Head of caudate nucleus (tissue), 42 donors: ENCODE data around the gene SKI.

ENCODE experiments used
- DNase-seq, 42 donors: peaks; one replicate each; pipeline versions ENCODE4 v3.0.0 to v3.0.0-alpha.2; 2020 to 2021; ENCODE audit warnings: mixed read lengths in 7 of 42
- intact Hi-C: fragments of 100-400 bp; cut with DNase I; formaldehyde crosslinking; loops from one replicate; pipeline ENCODE4 v1.15.0; 2022

Gene SKI

DNA sequence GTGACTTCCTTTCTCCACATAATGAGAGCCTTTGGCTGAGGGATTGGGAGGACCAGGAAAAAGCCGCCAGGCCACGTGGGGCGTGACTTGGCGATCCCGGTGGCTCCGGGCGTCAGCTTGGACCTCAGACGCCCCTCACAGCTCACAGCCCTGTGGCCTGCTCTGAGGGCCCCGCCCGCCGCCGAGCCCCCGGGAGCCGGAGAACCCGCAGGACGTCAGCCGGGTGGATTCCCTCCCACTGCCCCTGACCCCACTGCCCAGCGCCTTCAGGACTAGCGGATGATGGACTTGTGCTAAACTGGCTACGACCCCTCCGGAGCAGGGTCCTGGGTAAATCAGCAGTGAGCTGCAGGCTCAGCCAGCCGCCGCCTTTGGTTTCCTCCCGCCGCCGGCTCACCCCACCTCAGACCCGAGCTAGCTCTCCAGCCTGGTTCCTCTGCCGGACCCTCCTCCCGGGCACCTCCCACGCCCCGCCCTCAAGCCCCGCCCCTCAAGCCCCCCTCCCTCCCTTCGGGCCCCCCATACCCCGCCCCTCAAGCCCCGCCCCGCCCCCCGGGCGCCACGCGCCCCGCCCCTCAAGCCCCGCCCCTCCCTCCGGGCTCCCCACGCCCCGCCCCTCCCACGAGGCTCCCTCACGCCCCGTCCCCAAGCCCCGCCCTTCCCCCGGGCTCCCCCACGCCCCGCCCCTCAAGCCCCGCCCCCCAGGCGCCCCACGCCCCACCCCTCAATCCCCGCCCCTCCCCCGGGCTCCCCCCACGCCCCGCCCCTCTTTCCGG lies 23.5 kb upstream of the SKI start:
- intact Hi-C loops: no loop called here
- peak in 17 of 42 donors; percentile 30 to 84 (median 51) for DNase-seq

- peak; percentile 89 to 99 (median 97) for DNase-seq
- intact Hi-C loops: no loop called here
Observed at GRCh38 chr1:2205191-2205952, 22.7 kb upstream of the SKI start.

GRCh38 chr1:2206813-2207487 lies 21.2 kb upstream of the SKI start:
- intact Hi-C loops: no loop called here

DNA sequence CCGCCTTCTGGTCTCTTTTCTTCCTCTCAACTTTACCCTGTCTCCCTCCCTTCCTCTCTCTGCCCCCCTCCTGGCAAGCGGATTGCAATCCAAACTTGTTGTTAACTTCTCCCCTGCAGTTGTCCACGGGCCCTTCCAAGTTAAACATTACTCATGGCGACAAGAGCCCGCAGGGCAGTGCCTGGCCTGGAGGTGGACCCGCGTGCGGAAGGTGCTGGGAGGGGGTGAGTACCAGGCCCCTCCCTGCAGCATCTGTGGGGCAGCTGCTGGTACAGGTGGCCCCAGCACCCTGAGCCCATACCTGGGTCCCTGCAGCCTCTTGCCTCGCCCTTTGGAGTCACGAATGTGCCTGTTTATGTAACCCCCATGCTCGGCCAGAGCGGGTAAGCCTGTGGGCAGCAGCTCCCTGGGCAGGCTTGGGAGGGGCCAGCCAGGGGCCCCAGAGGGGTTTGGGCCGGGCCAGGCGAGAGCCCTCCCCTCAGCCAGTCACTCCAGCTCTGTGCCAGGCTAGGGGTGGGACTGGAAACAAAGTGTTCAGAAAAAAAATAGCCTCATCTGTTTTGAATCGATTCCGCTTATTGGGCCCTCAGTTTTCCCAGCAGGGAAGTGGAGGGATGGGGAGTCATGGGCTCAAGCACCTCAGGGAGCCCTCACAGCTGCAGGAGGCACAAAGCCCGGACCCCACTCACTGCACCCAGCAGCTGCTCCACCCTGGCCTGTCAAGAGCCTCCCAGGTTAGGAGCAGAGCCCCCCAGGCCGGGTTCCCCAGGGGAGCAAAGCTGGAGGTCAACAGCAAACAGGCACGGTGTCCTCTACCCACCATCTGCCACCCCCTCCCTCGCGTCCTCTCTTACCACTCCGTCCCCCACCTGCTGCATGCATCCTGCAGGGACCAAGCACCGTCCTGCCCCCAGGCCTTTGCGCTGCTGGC lies 19.5 kb upstream of the SKI start:
- DNase-seq: no peak
- intact Hi-C loops: no loop called here

More at GRCh38 chr1:2206813-2207487, 21.2 kb upstream of the SKI start:
- no peak for DNase-seq

DNA sequence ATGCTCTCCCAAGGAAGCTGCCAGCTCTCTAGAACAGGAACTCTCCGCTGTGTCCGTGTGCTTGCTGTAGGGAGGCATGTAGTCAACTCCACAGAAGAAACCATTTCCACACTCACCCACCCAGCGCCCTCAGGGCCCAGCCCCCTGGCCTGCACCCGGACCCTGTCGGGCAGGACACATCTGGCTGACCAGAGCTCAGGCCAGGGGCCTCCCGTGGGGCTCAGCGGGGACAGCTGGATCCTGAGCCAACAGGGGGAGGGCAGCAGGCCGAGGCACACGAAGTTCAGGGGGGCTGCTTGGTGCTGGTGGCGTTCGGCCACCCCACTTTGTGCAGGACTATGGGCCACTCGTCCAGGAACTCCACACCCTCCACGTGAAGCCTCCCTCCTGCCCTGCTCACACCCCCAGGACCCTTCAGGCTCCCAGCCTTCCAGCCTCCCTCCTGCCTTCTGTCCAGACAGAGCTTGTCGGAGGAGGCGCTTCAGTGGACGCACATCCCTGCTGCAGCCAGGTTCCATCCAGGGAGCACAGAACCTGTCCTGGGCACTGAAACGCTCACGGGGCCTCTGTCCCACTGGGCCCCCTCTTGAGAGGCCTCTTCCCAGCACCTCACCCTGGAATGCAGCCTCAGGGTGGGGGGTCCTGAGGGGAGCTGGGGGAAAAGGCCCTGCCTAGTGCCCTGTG lies 18.6 kb upstream of the SKI start:
- intact Hi-C loops: no loop called here
- DNase-seq: no peak

DNA sequence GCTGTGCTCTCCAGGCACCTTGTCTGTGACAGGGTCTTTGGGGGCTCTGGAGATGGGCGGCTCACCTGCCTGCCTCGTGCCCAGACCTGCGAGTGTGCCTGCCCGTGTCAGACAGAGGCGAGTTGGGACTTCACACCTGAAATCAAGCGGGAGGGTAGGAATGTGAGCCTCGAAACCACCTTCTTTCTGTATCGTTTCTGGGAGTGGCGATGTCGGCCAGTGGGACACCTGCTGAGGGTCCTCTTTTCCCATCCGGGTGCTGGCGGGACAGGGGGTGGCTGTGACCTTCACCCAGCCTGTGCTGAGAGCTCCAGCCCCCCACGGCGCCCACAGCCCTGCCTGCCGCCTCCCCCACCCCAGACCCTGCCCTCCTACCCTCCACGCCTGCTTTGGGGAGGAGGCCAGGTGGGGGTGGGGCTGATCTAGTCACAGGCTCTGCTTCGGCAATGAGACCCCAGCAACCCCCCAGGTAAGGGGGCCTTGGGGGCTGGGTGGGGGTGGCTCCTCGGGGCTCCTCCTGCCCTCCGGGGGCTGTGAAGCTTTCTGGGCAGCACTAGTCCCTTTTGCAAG lies 17.9 kb upstream of the SKI start:
- intact Hi-C loops: no loop called here
- DNase-seq: no peak

- intact Hi-C loops: no loop called here
Observed at GRCh38 chr1:2210786-2211185, 17.3 kb upstream of the SKI start.

DNA sequence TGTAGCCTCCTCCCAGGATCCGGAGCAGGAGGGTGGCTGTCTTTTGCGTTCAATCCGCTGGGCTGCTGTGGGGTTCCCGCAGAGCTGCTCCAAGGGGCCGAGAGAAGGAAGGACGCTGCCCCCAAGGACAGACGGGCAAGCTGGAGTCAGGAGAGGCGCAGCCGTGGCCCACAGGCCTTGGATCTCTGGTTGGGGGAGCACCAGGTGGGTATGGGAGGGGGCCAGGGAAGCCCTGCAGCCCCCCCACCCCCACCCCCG lies 15.9 kb upstream of the SKI start:
- DNase-seq: peak in 2 of 42 donors; percentile 21 to 28
- intact Hi-C loops: no loop called here

More at GRCh38 chr1:2210786-2211185, 17.3 kb upstream of the SKI start:
- DNase-seq: no peak

- intact Hi-C loops: no loop called here
- peak; percentile 69 to 95 (median 85) for DNase-seq
Observed at GRCh38 chr1:2212532-2213491, 15.3 kb upstream of the SKI start.

GRCh38 chr1:2213576-2214505 lies 14.3 kb upstream of the SKI start:
- intact Hi-C loops: no loop called here
- peak; percentile 65 to 93 (median 82) for DNase-seq

GRCh38 chr1:2214541-2215241 lies 13.4 kb upstream of the SKI start:
- intact Hi-C loops: no loop called here

GRCh38 chr1:2215329-2215728 lies 12.8 kb upstream of the SKI start:
- intact Hi-C loops: no loop called here
- no peak for DNase-seq

More at GRCh38 chr1:2214541-2215241, 13.4 kb upstream of the SKI start:
- peak in 17 of 42 donors; percentile 29 to 75 (median 58) for DNase-seq

- DNase-seq: no peak
- intact Hi-C loops: no loop called here
Observed at GRCh38 chr1:2215909-2216766, 12.0 kb upstream of the SKI start.

DNA sequence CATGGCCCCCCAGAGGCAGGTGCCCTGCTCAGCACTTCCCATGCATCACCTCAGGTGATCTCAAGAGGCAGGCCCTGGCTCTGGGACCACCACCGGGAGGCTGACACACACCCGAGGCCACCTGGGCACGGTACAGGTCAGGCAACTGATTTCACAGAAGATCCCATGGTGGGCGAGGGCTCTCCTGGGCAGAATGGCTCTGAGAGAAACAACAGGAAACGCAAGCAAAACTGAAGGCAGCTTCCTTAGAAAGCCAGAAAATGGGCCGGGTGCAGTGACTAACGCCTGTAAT lies 11.4 kb upstream of the SKI start:
- no peak for DNase-seq
- intact Hi-C loops: no loop called here

DNA sequence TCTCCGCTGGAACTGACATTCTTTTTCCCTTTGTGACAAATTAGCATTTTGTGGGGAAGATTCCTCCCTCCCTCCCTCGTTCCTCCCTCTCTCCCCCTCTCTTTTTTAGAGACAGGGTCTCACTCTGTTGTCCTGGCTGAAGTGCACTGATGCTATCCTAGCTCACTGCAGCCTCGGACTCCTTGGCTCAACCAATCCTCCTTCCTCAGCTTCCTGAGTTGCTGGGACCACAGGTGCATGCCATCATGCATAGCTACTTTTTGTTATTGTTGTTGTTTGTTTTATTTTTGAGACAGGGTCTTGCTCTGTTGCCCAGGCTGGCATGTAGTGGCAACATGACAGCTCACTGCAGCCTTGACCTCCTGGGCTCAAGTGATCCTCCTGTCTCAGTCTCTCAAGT lies 6.8 kb upstream of the SKI start:
- intact Hi-C loops: no loop called here
- no peak for DNase-seq
